HG03342 (cell line): ENCODE measurements around the gene BRIP1.
"Not testable (repeated sequence)": the region's sequence is repeated elsewhere in the genome, so short reads cannot be mapped to it uniquely, and the experiment has no call there.

Source experiments
- ATAC-seq: cut with Tn5 transposase; IDR thresholded peaks from one replicate; pipeline ENCODE4 v1.9.1; 2021; ENCODE audit warnings: mild to moderate bottlenecking, moderate library complexity; ENCODE audit not compliant: unreplicated experiment

The BRIP1 gene

DNA sequence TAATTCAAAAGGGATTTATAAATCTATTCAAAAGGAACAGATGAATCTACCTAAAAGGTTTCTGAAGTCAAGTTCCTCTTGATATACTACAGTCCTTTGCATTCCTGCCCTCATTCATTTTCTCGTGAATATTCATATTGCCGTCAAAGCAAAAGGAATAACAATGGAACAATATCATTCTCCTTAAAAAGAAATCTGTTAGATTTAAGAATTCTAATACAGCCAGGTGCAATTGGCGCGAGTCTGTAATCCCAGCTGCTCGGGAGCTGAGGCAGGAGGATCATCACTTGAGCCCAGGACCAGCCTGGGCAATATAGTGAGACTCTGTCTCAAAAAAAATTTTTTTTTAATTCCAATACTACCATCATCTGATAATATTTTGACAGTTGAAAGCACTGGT is 130.3 kb downstream of the BRIP1 start:
- no peak for ATAC-seq

GRCh38 chr17:61732169-61732568 is 131.2 kb downstream of the BRIP1 start:
- no peak for ATAC-seq

GRCh38 chr17:61731330-61731729 is 132.0 kb downstream of the BRIP1 start:
- ATAC-seq: no peak

DNA sequence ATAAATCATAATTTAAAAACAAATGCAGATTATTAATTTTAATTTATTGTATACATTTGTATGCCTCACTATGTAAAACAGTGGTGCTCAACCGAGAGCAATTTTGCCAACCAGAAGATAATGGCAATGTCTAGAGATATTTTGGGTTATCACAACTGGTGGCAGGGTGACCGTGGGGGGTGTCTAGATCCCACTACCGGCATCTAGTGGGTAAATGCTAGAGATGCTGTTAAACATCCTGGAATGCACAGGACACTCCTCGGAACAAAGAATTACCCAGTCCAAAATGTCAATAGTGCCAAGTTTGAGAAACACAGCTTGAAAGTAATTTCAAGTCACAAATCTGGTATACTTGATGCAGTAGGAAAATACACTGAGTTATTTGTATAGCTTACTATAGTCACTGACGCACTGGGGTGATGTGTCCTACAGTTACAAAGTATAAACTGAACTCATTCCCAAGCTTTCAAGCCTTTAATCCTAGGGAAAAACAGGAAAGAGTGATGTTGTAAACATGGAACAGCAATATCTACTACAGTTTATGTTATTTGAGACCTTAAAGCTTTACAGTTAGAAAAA is 133.5 kb downstream of the BRIP1 start:
- no peak for ATAC-seq

DNA sequence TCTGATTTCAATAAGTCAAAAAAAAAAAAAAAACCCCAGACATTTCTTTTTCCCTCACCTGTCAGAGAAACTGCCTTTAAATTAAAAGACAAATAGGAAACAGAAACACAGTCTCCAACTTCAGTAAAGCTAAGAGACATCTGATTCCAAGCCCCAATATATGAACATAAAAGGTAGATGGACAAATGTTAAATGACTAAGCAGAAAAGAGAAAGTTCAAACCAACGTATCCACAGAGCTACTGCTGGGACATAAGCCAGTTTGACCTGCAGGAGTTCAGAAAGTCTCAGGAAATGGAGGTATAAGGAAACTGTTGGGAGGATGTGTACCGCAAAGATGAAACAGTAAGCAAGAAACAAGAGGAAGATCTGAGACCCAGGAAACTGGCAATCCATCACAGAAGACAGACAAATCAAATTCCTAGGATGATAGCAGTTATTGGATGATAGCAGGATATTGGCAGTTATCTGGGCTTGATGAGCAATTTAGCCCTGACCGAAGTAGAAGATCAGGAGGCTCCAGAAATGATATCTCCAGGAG is 135.0 kb downstream of the BRIP1 start:
- no peak for ATAC-seq

DNA sequence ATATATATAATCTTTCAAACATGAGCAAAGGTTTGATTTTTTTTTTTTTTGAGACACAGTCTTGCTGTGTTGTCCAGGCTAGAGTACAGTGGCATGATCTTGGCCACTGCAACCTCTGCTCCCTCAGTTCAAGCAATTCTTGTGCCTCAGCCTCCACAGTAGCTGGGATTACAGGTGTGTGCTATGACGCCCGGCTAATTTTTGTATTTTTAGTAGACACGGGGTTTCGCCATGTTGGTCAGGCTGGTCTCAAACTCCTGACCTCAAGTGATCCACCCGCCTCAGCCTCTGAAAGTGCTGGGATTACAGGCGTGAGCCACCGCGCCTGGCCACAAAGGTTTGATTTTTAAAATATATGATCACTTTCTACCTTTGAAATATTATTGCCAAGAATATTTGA is 135.5 kb downstream of the BRIP1 start:
- not testable (repeated sequence) for ATAC-seq

DNA sequence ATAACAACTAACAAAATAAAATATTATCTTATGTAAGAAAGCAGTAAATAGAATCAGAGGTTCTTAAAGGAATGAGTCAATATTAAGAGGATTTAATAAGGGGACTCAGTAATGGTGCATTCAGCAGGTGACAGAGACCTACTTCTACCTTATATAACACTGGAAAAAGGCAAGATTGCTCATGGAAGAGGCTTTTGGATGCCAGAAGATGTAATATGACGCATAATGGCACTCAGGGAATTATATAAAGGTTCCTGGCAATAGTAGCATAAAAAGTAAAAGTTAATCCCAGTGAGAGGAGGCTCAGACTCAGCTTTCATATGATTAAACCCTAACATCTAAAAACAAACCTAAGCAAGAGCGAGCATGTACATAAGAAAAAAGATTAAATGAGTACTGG is 136.4 kb downstream of the BRIP1 start:
- ATAC-seq: no peak

DNA sequence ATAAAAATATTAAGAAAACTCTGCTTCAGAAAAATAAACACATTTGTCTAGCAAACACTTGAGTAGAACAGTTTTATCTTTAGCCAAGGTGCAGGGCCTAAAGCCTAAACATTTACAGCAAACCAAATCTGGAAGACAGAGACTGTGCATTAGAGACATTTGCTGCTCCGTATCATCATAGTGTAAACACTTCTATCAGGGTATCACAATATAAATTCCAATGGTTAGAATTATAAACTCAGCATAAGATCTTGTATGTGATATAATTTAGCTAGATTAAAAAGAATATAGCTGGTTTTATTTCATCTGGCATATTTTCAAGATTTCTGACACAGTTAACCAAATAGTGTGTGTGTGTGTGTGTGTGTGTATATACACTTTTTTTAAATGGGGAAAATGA is 138.6 kb downstream of the BRIP1 start:
- no peak for ATAC-seq

- no peak for ATAC-seq
Measured at GRCh38 chr17:61723914-61724313, 139.4 kb downstream of the BRIP1 start.

GRCh38 chr17:61723183-61723582 is 140.1 kb downstream of the BRIP1 start:
- no peak for ATAC-seq

DNA sequence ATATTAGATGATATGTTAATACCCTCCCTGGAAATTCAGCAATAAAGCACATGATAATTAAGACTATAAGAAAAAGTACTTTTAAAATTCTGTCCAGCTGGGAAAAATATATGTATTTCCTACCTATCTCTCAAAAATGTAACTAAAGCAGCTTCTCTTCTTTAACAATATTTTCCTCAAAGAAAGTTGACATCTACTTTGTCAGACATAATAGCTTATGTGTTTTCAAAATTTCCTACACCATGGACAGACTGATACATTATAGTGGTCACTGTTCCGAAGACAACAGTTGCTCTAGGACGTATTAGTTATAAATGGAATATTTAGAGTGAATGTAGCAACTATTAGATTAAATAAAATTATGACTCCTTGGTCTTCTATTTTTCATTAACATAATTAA is 140.9 kb downstream of the BRIP1 start:
- no peak for ATAC-seq

DNA sequence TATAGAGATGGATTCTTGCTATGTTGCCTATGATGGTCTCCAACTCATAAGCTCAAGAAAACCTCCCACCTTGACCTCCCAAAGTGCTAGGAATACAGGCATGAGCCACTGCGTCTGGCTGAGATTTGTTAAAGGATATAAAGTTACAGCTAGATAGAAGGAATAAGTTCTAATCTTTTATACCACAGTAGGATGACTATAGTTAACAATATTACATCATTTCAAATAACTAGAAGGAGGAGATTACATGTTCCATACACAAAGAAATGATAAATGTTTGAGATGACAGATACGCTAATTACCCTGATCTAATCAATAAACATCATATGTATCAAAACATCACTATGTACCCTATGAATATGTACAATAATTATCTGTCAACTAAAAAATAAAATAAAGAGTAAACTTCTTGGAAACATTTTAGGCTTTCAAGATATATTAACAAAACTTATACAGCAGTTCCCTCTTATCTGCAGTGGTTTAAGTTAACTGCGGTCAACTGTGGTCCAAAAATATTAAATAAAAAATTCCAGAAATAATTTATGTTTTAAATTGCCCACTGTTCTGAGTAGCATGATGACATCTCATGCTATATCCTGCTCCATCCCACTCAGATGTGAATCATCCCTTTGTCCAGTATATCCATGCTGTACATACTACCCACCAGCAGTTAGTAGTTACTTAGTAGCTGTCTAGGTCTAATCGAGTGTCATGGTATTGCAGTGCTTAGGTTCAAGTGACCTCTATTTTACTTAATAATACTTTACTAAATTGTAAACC is 143.1 kb downstream of the BRIP1 start:
- ATAC-seq: no peak

- ATAC-seq: not testable (repeated sequence)
Measured at GRCh38 chr17:61719220-61719619, 144.1 kb downstream of the BRIP1 start.

DNA sequence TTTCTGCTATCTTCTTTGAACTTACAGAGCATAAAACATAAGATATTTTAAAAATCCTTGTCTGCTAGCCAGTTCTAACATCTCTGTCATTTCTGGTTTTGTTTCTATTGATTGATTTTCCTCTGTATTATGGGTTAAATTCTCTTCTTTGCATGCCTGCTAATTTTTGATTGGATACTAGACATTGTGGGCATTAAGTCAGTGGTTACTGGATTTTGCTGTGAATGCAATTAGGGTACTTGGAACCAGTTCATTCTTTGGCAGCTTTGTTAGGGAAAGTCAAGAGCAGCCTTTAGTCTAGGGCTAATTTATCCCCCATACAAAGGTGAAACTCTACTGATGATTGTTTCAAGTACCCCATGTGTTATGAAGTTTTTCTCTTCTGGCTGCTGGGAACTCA is 145.3 kb downstream of the BRIP1 start:
- no peak for ATAC-seq

DNA sequence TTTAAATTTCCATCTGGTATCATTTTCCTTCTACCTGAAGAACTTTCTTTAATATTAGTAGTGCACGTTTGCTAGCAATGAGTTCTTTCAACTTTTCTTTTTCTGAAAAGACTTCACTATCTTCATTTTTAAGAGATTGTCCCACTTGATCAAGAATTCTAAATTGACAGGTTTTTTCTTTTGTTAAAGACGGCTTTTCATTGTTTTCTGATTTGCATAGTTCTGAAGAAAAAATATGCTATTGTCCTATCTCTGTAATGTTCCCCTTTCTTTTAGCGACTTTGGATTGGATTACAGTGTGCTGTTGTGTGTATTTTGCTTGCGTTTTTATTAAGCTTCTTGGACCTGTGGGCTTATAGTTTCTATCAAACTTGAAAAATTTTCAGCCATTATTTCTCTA is 146.0 kb downstream of the BRIP1 start:
- no peak for ATAC-seq

DNA sequence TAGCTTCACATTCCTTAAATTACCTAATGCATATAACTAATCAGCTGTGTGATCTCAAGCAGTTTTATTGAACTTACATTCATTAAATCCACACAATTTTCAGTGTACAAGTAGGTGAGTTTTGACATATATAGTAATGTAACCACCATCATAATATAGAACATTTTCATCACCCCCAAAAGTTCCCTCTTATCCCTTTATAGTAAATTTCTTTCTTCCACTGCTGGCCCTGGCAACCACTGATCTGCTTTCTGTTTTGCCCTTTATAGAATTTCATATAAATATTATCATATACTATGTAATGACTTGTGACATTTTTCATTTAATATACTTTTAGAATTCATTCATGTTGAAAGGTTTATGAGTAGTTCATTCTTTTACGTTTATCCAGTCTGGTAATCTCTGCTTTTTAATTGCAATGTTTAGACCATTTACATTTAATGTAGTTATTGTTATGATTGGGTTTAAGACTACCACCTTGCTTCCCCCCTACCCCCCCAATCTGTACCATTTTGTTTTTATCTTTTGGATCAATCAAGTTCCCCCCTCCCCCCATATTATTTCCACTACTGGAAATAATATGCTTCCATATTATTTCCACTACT is 147.0 kb downstream of the BRIP1 start:
- ATAC-seq: no peak

DNA sequence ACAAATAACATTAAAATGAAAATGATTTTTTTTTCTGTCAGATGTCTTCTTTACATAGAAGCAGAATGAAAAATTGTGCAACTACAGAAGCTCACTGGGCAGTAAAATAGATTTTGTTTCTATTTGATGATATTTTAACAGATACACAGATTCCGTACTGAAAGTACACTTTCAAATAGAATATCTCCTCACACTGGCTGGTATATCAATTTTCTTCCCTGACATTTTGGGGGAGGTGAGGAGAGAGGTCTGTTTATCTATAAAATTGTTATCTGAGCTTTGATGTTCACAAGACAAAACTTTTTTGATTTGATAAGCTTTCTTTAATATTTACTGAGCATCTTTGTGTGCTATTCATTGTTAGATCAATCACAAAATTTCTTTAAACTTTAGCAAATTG is 148.0 kb downstream of the BRIP1 start:
- ATAC-seq: no peak

DNA sequence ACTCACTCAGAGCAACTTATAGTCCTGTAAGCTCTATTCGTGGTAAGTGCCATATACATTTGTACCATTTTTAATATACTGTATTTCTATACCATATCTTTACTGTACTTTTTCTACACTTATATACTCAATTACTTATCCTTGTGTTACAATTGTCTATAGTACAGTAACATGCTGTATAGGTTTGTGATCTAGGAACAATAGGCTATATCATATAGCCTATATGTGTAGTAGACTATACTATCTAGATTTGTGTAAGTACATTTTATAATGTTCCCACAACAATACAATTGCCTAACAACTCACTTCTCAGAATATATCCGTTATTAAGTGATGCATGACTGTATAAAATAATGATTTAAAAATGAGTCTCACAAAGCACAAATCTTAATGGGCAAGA is 149.0 kb downstream of the BRIP1 start:
- ATAC-seq: no peak

DNA sequence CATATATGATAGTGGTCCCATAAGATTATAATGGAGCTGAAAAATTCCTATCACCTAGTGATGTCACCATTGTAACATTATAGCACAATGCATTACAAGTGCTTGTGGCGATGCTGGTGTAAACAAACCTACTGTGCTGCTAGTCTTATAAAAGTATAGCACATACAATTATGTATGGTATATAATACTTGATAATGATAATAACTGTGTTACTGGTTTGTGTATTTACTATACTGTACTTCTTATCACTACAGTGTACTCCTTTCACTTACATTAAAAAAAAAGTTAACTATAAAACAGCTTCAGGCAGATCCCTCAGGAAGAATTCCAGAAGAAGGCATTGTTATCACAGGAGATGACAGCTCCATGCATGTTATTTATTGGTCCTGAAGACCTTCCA is 150.3 kb downstream of the BRIP1 start:
- no peak for ATAC-seq

- no peak for ATAC-seq
Measured at GRCh38 chr17:61710546-61710945, 152.8 kb downstream of the BRIP1 start.

DNA sequence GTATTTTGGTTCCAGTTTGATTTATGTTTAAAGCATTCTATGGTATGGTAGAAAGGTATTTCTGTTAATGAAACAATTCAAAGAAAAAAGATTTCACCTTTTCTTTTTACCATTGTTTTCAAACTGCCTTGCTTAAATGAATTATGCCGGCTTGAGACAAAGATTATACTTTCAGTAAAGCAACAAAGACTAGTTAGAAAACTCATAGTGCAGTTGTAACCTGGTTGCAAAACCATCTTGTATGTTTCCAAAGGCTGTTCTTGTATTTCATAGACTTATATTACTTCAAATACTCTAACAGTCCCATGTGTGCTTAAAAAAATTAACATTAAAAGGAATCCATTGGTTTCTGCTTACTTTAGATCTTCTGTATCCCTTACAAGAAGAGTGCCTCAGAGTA is 153.8 kb downstream of the BRIP1 start:
- no peak for ATAC-seq

- ATAC-seq: no peak
Measured at GRCh38 chr17:61704935-61705449, 158.3 kb downstream of the BRIP1 start.
